Measurements from ENCODE around the gene LAMC3. TPM values are rescaled to one million over a fixed set of nuclear protein-coding genes. Genes with fewer than 3 reads are reported as not detected.

LAMC3 gene
- total RNA-seq, 2 experiments from 2014 or later: 0.66 to 1.7 TPM

DNA sequence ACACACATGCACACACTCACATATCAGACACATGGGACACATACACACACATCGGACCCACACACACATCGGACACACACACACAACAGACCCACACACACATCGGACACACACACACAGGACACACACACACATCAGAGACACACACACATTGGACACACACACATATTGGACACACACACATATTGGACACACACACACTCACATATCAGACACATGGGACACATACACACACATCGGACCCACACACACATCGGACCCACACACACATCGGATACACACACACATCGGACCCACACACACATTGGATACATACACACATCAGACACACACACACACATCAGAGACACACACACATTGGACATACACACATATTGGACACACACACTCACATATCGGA, 12.8 kb upstream of the LAMC3 start:
- Histone ChIP-seq H3K4me1 (ENCODE audit: insufficient read depth, low read length) (peaks cover 11% of the 10 kb centered on the region), H3K9me3 (ENCODE audit: control insufficient read depth in 1 of 2, insufficient read depth in 1 of 2, low read length in 2 of 2) (peaks cover 0 to 5% of the 10 kb centered on the region in 2 experiments), H3K4me3 (ENCODE audit: low read length) (no peak overlapping the region), H3K27me3 (ENCODE audit: control insufficient read depth in 1 of 2, insufficient read depth in 2 of 2, low read length in 2 of 2) (peaks cover 3 to 7% of the 10 kb centered on the region in 2 experiments), H3K27ac (ENCODE audit: low read depth in 1 of 2, low read length in 2 of 2) (no peak overlapping the region), H3K36me3 (ENCODE audit: insufficient read depth, low read length) (no peaks in the 10 kb centered on the region)
- intact Hi-C loops (cut with DNase I, micrococcal nuclease): no loop called here
- ATAC-seq (ENCODE audit: poor library complexity): no peak
- ChIA-PET CTCF (no interaction called here), POLR2A (no interaction called here)
- TF ChIP-seq, protein P1, sequence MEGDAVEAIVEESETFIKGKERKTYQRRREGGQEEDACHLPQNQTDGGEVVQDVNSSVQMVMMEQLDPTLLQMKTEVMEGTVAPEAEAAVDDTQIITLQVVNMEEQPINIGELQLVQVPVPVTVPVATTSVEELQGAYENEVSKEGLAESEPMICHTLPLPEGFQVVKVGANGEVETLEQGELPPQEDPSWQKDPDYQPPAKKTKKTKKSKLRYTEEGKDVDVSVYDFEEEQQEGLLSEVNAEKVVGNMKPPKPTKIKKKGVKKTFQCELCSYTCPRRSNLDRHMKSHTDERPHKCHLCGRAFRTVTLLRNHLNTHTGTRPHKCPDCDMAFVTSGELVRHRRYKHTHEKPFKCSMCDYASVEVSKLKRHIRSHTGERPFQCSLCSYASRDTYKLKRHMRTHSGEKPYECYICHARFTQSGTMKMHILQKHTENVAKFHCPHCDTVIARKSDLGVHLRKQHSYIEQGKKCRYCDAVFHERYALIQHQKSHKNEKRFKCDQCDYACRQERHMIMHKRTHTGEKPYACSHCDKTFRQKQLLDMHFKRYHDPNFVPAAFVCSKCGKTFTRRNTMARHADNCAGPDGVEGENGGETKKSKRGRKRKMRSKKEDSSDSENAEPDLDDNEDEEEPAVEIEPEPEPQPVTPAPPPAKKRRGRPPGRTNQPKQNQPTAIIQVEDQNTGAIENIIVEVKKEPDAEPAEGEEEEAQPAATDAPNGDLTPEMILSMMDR (IDR thresholded peaks at IDR 0.05): no peak
- no peaks in the 10 kb centered on the region for H3K9me3 Mint-ChIP-seq
- no peaks in the 10 kb centered on the region for H3K36me3 Mint-ChIP-seq (ENCODE audit: low read depth)
- H3K27ac Mint-ChIP-seq: no peak overlapping the region
- DNase-seq: no peak
- peaks cover 15% of the 10 kb centered on the region for H3K27me3 Mint-ChIP-seq
- H3K4me1 Mint-ChIP-seq (ENCODE audit: low read depth): no peaks in the 10 kb centered on the region
- no peak overlapping the region for H3K4me3 Mint-ChIP-seq

DNA sequence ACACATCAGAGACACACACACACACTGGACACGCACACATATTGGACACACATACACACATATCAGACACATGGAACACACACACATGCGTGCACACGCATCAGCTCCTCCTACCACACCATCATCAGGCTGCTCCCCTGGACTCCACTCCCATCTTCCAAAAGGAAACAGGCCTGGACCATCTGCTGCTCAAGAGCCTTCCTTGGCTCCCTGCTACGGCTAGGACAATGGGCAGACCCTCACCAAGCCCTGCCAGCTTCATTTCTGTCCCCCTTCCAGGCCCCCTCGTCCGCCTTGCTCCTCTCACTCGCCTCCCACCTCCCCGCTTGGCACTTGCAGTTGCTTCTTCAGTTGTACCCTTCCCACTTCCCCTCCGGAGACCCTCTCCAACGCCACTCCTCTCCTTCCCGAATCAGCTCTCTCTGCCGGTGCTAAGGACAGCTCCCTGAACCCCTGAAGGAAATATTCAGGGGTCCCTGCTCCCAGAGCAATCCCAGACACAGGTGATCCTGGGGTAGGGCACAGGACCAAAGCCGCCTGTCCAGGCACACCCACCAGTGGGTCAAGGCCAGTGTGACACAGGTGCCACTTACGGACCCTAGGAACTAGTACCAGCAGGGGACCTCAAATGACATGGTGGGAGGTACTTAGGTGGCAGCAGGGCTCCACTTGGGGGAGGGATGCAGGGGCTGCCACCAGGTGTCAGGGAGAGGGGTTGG, 12.1 kb upstream of the LAMC3 start:
- Histone ChIP-seq H3K9me3 (ENCODE audit: control insufficient read depth in 1 of 2, insufficient read depth in 1 of 2, low read length in 2 of 2) (peaks cover 0 to 5% of the 10 kb centered on the region in 2 experiments), H3K27ac (ENCODE audit: low read depth in 1 of 2, low read length in 2 of 2) (no peak overlapping the region), H3K4me3 (ENCODE audit: low read length) (no peak overlapping the region), H3K36me3 (ENCODE audit: insufficient read depth, low read length) (no peaks in the 10 kb centered on the region), H3K4me1 (ENCODE audit: insufficient read depth, low read length) (peaks cover 11% of the 10 kb centered on the region), H3K27me3 (ENCODE audit: control insufficient read depth in 1 of 2, insufficient read depth in 2 of 2, low read length in 2 of 2) (peaks cover 3 to 9% of the 10 kb centered on the region in 2 experiments)
- Mint-ChIP-seq H3K36me3 (ENCODE audit: low read depth) (no peaks in the 10 kb centered on the region), H3K27ac (no peak overlapping the region), H3K4me3 (no peak overlapping the region), H3K9me3 (no peaks in the 10 kb centered on the region), H3K4me1 (ENCODE audit: low read depth) (no peaks in the 10 kb centered on the region), H3K27me3 (peaks cover 22% of the 10 kb centered on the region)
- CTCF ChIA-PET: no interaction called here
- intact Hi-C loops (cut with DNase I, micrococcal nuclease): no loop called here
- DNase-seq: no peak
- POLR2A ChIA-PET: no interaction called here
- no peak for ATAC-seq (ENCODE audit: poor library complexity)
- TF ChIP-seq, protein P1 (IDR thresholded peaks at IDR 0.05): no peak

DNA sequence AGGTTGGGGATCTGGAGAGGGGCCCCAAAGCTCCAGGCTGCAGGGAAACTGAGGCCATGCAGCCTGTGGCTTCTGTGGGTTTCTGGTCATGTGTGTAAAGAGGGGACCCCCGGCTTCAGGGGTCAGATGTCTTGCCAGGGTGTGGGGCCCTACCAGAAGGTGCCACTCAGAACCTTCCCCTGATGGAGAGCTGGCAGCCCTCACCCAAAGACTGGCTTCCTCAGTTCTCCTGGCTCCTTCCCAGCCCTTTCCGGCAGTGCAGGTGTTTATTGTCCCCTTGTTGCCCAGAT, 11.6 kb upstream of the LAMC3 start:
- ChIA-PET POLR2A (no interaction called here), CTCF (no interaction called here)
- Mint-ChIP-seq H3K4me3 (no peak overlapping the region), H3K4me1 (ENCODE audit: low read depth) (no peaks in the 10 kb centered on the region), H3K27ac (no peak overlapping the region), H3K27me3 (peaks cover 24% of the 10 kb centered on the region), H3K9me3 (no peaks in the 10 kb centered on the region), H3K36me3 (ENCODE audit: low read depth) (no peaks in the 10 kb centered on the region)
- no peak overlapping the region for H3K4me3 ChIP-seq (ENCODE audit: low read length)
- H3K27ac ChIP-seq (ENCODE audit: low read depth in 1 of 2, low read length in 2 of 2): no peak overlapping the region
- H3K36me3 ChIP-seq (ENCODE audit: insufficient read depth, low read length): no peaks in the 10 kb centered on the region
- peaks cover 3 to 9% of the 10 kb centered on the region in 2 experiments for H3K27me3 ChIP-seq (ENCODE audit: control insufficient read depth in 1 of 2, insufficient read depth in 2 of 2, low read length in 2 of 2)
- intact Hi-C loops (cut with DNase I, micrococcal nuclease): no loop called here
- TF ChIP-seq, protein P1 (IDR thresholded peaks at IDR 0.05): no peak
- H3K4me1 ChIP-seq (ENCODE audit: insufficient read depth, low read length): peaks cover 11% of the 10 kb centered on the region
- DNase-seq (no peak), ATAC-seq (ENCODE audit: poor library complexity) (no peak)
- peaks cover 0 to 5% of the 10 kb centered on the region in 2 experiments for H3K9me3 ChIP-seq (ENCODE audit: control insufficient read depth in 1 of 2, insufficient read depth in 1 of 2, low read length in 2 of 2)
